ENCODE data around the gene ZNF425.
"Not testable (repeated sequence)": the region's sequence is repeated elsewhere in the genome, so short reads cannot be mapped to it uniquely, and the experiment has no call there.

ZNF425 gene

GRCh38 chr7:149099058-149099457 is 27.1 kb downstream of the ZNF425 start:
- H2BK5ac ChIP-seq (ENCODE audit: low read depth, low read length, poor library complexity) = no peak overlapping the region
- no peaks in the 10 kb centered on the region for H3K27me3 ChIP-seq (ENCODE audit: insufficient read depth, low read length)
- H4K12ac ChIP-seq (ENCODE audit: low read depth, low read length) = no peak overlapping the region
- H3K4me1 ChIP-seq (ENCODE audit: control insufficient read depth in 1 of 2, insufficient read depth in 2 of 2, low read length in 2 of 2) = peaks cover 7% of the 10 kb centered on the region in 2 experiments
- no peak overlapping the region for H3K23ac ChIP-seq (ENCODE audit: low read length)
- H3K9me3 ChIP-seq (ENCODE audit: insufficient read depth, low read depth, low read length) = no peaks in the 10 kb centered on the region
- H4K8ac ChIP-seq (ENCODE audit: low read depth, low read length) = no peak overlapping the region
- H3K79me1 ChIP-seq (ENCODE audit: low read length) = no peaks in the 10 kb centered on the region
- H3K18ac ChIP-seq (ENCODE audit: low read length) = no peak overlapping the region
- no peak overlapping the region for H2AK5ac ChIP-seq (ENCODE audit: low read length)
- H3K27ac ChIP-seq (ENCODE audit: low read depth, low read length) = no peak overlapping the region
- no peak overlapping the region for H2BK120ac ChIP-seq (ENCODE audit: insufficient read depth, low read length, poor library complexity)
- H4K91ac ChIP-seq (ENCODE audit: low read depth, low read length) = no peak overlapping the region
- no peak overlapping the region for H2BK12ac ChIP-seq (ENCODE audit: low read length)
- no peaks in the 10 kb centered on the region for H3K79me2 ChIP-seq (ENCODE audit: control insufficient read depth, insufficient read depth, low read length, poor library complexity)
- H3K4ac ChIP-seq (ENCODE audit: low read depth, low read length) = no peak overlapping the region
- H3K36me3 ChIP-seq (ENCODE audit: control insufficient read depth in 1 of 2, insufficient read depth in 2 of 2, low read length in 2 of 2) = peaks cover 7% of the 10 kb centered on the region in 2 experiments
- H3K4me3 ChIP-seq (ENCODE audit: low read depth, low read length) = no peak overlapping the region
- WGBS (ENCODE audit: extremely low coverage, insufficient coverage, insufficient read length) = no CpG with 5 or more reads among the region's 6 CpGs
- H3K4me2 ChIP-seq (ENCODE audit: low read length) = no peak overlapping the region
- no peak overlapping the region for H2AFZ ChIP-seq (ENCODE audit: insufficient read depth, low read length, poor library complexity)
- H3K14ac ChIP-seq (ENCODE audit: low read length) = no peak overlapping the region
- H3K9ac ChIP-seq (ENCODE audit: low read length) = no peak overlapping the region
- no peak for DNase-seq

GRCh38 chr7:149097088-149097487 is 29.0 kb downstream of the ZNF425 start:
- Histone ChIP-seq H3K18ac (ENCODE audit: low read length) (no peak overlapping the region), H3K27ac (ENCODE audit: low read depth, low read length) (peak overlapping the region; percentile 5), H3K79me2 (ENCODE audit: control insufficient read depth, insufficient read depth, low read length, poor library complexity) (no peaks in the 10 kb centered on the region), H3K4me3 (ENCODE audit: low read depth, low read length) (no peak overlapping the region), H3K23ac (ENCODE audit: low read length) (no peak overlapping the region), H4K91ac (ENCODE audit: low read depth, low read length) (no peak overlapping the region), H3K4me1 (ENCODE audit: control insufficient read depth in 1 of 2, insufficient read depth in 2 of 2, low read length in 2 of 2) (peaks cover 7 to 11% of the 10 kb centered on the region in 2 experiments), H3K9ac (ENCODE audit: low read length) (no peak overlapping the region), H3K27me3 (ENCODE audit: insufficient read depth, low read length) (no peaks in the 10 kb centered on the region), H3K14ac (ENCODE audit: low read length) (no peak overlapping the region), H2BK12ac (ENCODE audit: low read length) (no peak overlapping the region), H3K79me1 (ENCODE audit: low read length) (peaks cover 3% of the 10 kb centered on the region), H2AK5ac (ENCODE audit: low read length) (no peak overlapping the region), H3K9me3 (ENCODE audit: insufficient read depth, low read depth, low read length) (no peaks in the 10 kb centered on the region), H3K36me3 (ENCODE audit: control insufficient read depth in 1 of 2, insufficient read depth in 2 of 2, low read length in 2 of 2) (no peaks in the 10 kb centered on the region), H4K12ac (ENCODE audit: low read depth, low read length) (no peak overlapping the region), H2BK120ac (ENCODE audit: insufficient read depth, low read length, poor library complexity) (no peak overlapping the region), H3K4ac (ENCODE audit: low read depth, low read length) (no peak overlapping the region), H2BK5ac (ENCODE audit: low read depth, low read length, poor library complexity) (no peak overlapping the region), H4K8ac (ENCODE audit: low read depth, low read length) (no peak overlapping the region), H3K4me2 (ENCODE audit: low read length) (no peak overlapping the region), H2AFZ (ENCODE audit: insufficient read depth, low read length, poor library complexity) (no peak overlapping the region)
- peak in 1 of 2 donors; percentile 7 for DNase-seq
- no CpG with 5 or more reads among the region's 4 CpGs for WGBS (ENCODE audit: extremely low coverage, insufficient coverage, insufficient read length)

GRCh38 chr7:149093228-149093627 is 32.9 kb downstream of the ZNF425 start:
- no peak for DNase-seq
- Histone ChIP-seq H3K4me3 (ENCODE audit: low read depth, low read length) (no peak overlapping the region), H2AK5ac (ENCODE audit: low read length) (no peak overlapping the region), H3K4ac (ENCODE audit: low read depth, low read length) (no peak overlapping the region), H4K91ac (ENCODE audit: low read depth, low read length) (peak overlapping the region; percentile 48), H3K79me1 (ENCODE audit: low read length) (peaks cover 16% of the 10 kb centered on the region), H3K79me2 (ENCODE audit: control insufficient read depth, insufficient read depth, low read length, poor library complexity) (peaks cover 9% of the 10 kb centered on the region), H2BK120ac (ENCODE audit: insufficient read depth, low read length, poor library complexity) (peak overlapping the region; percentile 77), H3K4me2 (ENCODE audit: low read length) (no peak overlapping the region), H4K8ac (ENCODE audit: low read depth, low read length) (no peak overlapping the region), H4K12ac (ENCODE audit: low read depth, low read length) (no peak overlapping the region), H2BK5ac (ENCODE audit: low read depth, low read length, poor library complexity) (no peak overlapping the region), H3K27me3 (ENCODE audit: insufficient read depth, low read length) (no peaks in the 10 kb centered on the region), H2AFZ (ENCODE audit: insufficient read depth, low read length, poor library complexity) (no peak overlapping the region), H3K9me3 (ENCODE audit: insufficient read depth, low read depth, low read length) (no peaks in the 10 kb centered on the region), H3K4me1 (ENCODE audit: control insufficient read depth in 1 of 2, insufficient read depth in 2 of 2, low read length in 2 of 2) (peaks cover 10 to 11% of the 10 kb centered on the region in 2 experiments), H3K27ac (ENCODE audit: low read depth, low read length) (peak overlapping the region; percentile 61), H3K18ac (ENCODE audit: low read length) (no peak overlapping the region), H3K36me3 (ENCODE audit: control insufficient read depth in 1 of 2, insufficient read depth in 2 of 2, low read length in 2 of 2) (peaks cover 2% of the 10 kb centered on the region in 2 experiments), H3K23ac (ENCODE audit: low read length) (no peak overlapping the region), H3K9ac (ENCODE audit: low read length) (no peak overlapping the region), H3K14ac (ENCODE audit: low read length) (no peak overlapping the region), H2BK12ac (ENCODE audit: low read length) (no peak overlapping the region)
- no CpG with 5 or more reads among the region's 4 CpGs for WGBS (ENCODE audit: extremely low coverage, insufficient coverage, insufficient read length)

- not testable (repeated sequence) for H4K8ac ChIP-seq (ENCODE audit: low read depth, low read length)
These were observed 33.9 kb downstream of the ZNF425 start for GRCh38 chr7:149092244-149092643.

More at GRCh38 chr7:149092244-149092643, 33.9 kb downstream of the ZNF425 start:
- not testable (repeated sequence) for H3K27ac ChIP-seq (ENCODE audit: low read depth, low read length); H3K4me2 ChIP-seq (ENCODE audit: low read length); H4K12ac ChIP-seq (ENCODE audit: low read depth, low read length); H2BK5ac ChIP-seq (ENCODE audit: low read depth, low read length, poor library complexity); DNase-seq; H2AFZ ChIP-seq (ENCODE audit: insufficient read depth, low read length, poor library complexity); H3K9ac ChIP-seq (ENCODE audit: low read length); H3K9me3 ChIP-seq (ENCODE audit: insufficient read depth, low read depth, low read length); H3K4me1 ChIP-seq (ENCODE audit: control insufficient read depth in 1 of 2, insufficient read depth in 2 of 2, low read length in 2 of 2); H2AK5ac ChIP-seq (ENCODE audit: low read length); H3K14ac ChIP-seq (ENCODE audit: low read length); H2BK12ac ChIP-seq (ENCODE audit: low read length); H4K91ac ChIP-seq (ENCODE audit: low read depth, low read length); H3K18ac ChIP-seq (ENCODE audit: low read length); H2BK120ac ChIP-seq (ENCODE audit: insufficient read depth, low read length, poor library complexity); H3K27me3 ChIP-seq (ENCODE audit: insufficient read depth, low read length); H3K4me3 ChIP-seq (ENCODE audit: low read depth, low read length); H3K36me3 ChIP-seq (ENCODE audit: control insufficient read depth in 1 of 2, insufficient read depth in 2 of 2, low read length in 2 of 2); H3K23ac ChIP-seq (ENCODE audit: low read length); H3K4ac ChIP-seq (ENCODE audit: low read depth, low read length)
- peaks cover 14% of the 10 kb centered on the region for H3K79me2 ChIP-seq (ENCODE audit: control insufficient read depth, insufficient read depth, low read length, poor library complexity)
- H3K79me1 ChIP-seq (ENCODE audit: low read length) = peaks cover 16% of the 10 kb centered on the region
- WGBS (ENCODE audit: extremely low coverage, insufficient coverage, insufficient read length) = no CpG with 5 or more reads among the region's 20 CpGs

All from trophoblast cell (in vitro differentiated cells and primary cell).